ENCODE results near the gene YBX2.

The YBX2 gene

DNA sequence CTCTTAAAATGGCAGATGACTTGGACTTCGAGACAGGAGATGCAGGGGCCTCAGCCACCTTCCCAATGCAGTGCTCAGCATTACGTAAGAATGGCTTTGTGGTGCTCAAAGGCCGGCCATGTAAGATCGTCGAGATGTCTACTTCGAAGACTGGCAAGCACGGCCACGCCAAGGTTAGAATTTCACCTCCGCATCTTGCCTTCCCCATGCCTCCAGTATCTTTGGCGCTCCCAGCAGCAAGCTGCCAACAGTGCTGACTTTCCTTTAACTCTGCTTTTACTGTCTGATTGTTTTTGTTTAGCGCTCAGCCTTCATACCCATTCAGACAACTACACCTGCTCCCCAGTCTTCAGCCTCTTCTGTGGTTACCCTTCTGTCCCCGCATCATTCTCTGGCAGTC, 15.2 kb upstream of the YBX2 start:
- no peak for DNase-seq (ENCODE audit: low read depth)
- Histone ChIP-seq H3K4me1 (ENCODE audit: control insufficient read depth, insufficient read depth, low read length) (peaks cover 49% of the 10 kb centered on the region), H3K36me3 (ENCODE audit: control insufficient read depth, insufficient read depth, low read length, severe bottlenecking) (peaks cover 48% of the 10 kb centered on the region), H3K9me3 (ENCODE audit: control insufficient read depth, low read length) (no peaks in the 10 kb centered on the region), H3K4me3 (ENCODE audit: low read length) (peak overlapping the region; percentile 94), H3K9ac (ENCODE audit: low read length) (peak overlapping the region; percentile 96), H3K27me3 (replicated peaks; ENCODE audit: control insufficient read depth, insufficient read depth, low read length) (no peaks in the 10 kb centered on the region)

DNA sequence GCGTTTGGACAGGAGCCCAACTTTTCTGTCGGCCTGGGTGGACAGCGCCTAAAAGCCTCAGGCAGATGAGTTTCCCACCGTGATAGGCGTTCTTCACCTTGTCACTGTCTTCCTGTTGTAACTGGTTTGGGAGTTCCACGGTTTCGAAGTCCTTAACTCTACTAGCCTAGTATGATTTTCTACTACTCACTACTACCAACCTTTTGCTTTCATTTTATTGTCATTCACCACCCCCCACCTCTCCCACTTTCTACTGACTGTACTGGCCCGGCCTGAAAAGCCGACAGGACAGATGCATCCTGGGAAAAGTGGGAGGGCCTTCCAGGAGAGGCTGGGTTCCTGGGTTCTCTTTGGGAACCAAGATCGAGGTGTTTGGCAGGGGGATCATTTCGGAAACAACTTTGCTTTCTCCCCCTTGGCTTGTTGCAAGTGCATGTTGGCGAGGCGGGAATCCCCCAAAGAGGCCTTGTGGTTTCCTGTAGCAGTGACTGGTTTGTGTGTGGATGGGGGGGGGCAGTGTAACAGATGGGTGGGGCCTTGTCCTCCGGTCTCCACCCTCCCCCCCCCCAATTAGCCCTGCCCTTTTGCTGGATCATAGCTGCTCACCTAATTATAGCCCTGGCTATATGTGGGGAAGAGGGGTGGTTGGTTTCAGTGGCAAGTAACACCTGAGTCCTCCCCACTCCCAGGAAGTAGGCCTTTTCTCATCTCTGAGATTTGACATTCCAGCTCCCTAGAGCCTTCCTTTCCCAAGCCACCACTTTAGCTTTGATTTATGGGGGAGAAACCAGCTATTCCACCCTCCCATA, 14.4 kb upstream of the YBX2 start:
- DNase-seq (ENCODE audit: low read depth): peak; percentile 94
- peaks cover 42% of the 10 kb centered on the region for H3K4me1 ChIP-seq (ENCODE audit: control insufficient read depth, insufficient read depth, low read length)
- H3K9ac ChIP-seq (ENCODE audit: low read length): peak overlapping the region; percentile 96
- peak overlapping the region; percentile 94 for H3K4me3 ChIP-seq (ENCODE audit: low read length)
- peaks cover 45% of the 10 kb centered on the region for H3K36me3 ChIP-seq (ENCODE audit: control insufficient read depth, insufficient read depth, low read length, severe bottlenecking)
- H3K27me3 ChIP-seq (replicated peaks; ENCODE audit: control insufficient read depth, insufficient read depth, low read length): no peaks in the 10 kb centered on the region
- no peaks in the 10 kb centered on the region for H3K9me3 ChIP-seq (ENCODE audit: control insufficient read depth, low read length)

DNA sequence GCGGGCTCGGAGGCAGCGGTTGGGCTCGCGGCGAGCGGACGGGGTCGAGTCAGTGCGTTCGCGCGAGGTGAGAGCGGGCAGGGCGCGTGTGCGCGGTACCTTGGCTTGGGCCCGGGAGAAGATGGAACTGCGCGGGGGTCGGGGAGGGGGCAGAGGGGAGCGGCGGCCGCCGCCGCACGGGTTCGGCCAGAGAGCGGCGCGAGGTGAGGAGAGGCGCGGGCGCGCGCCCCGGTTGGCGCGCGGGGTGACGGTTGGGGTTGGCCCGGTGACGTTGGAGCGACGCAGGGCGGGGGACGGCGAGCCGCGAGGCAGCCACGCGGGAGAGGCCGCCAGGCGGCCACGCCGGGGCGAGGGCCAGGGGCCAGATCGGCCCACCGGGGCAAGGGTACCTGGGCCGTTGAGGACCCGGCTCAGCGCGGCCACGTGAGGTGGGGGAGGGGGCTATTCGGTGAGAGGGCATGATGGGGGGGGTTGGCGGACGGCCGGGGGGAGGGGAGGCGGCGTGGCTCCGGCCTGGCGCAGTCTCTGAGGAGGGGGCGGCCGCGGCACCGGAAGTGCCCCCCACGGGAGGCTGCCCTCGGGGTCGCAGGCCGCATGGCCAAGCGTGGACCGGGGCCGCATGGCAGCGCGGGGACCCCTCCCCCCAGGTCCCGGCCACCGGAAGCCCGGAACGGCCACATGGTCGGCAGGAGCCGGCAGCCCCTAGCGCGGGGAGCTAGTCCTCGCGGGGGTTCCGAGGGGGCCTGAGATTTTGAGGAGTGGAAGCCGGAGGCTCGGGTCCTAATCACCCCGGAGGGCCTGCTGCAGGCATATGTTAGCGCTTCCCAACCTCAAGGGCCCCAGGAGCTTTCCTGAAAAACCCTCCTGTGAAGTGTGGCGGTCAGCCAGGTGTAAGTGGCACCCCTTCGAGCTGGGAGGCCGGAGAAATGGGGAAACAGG, 13.5 kb upstream of the YBX2 start:
- no peaks in the 10 kb centered on the region for H3K27me3 ChIP-seq (replicated peaks; ENCODE audit: control insufficient read depth, insufficient read depth, low read length)
- H3K9me3 ChIP-seq (ENCODE audit: control insufficient read depth, low read length): no peaks in the 10 kb centered on the region
- H3K9ac ChIP-seq (ENCODE audit: low read length): peak overlapping the region; percentile 96
- DNase-seq (ENCODE audit: low read depth): peak; percentile 68
- H3K4me3 ChIP-seq (ENCODE audit: low read length): peak overlapping the region; percentile 94
- peaks cover 36% of the 10 kb centered on the region for H3K36me3 ChIP-seq (ENCODE audit: control insufficient read depth, insufficient read depth, low read length, severe bottlenecking)
- peaks cover 33% of the 10 kb centered on the region for H3K4me1 ChIP-seq (ENCODE audit: control insufficient read depth, insufficient read depth, low read length)

DNA sequence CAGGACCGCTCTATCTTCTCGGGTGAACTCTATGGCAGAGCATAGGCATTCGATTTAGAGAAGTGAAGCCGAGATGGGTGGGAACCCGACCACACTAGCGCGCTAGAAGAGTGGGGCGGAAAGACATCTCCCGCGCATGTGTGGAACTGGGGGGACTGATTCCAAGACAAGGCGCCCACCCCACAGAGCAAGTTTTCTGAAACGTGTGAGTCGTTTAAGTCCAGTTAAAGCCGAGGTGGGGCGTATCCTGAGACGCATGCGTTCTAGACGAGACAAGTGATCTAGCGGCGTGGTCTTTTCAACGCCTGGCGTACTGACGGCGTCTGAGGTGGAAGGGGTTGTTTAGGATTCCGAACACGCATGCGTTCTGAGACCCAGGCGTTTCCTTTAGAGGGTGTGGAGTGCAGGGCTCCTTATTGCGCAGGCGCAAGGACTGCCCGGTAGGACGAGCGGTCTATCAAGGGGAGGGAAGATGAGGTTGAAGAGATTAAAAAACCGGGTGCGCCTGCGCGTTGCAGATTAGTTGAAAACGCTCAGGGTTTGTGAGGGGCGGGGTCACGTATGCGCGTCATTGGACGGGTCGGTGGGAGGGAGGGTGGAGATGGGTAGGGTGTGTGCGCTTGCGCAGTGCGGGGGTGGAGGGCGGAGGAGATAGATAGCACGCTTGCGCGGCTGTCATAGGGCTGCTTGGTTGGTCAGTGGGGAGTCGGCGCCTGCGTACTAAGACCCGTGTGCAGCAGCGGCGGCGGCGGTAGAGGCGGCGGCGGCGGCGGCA, 12.7 kb upstream of the YBX2 start, which contains the start of gene EIF5A:
EIF5A (plus strand) TSS at position 718 of the 775 bp plus-strand sequence. CDS start 2,008 bp downstream, outside the sequence.
- peaks cover 28% of the 10 kb centered on the region for H3K36me3 ChIP-seq (ENCODE audit: control insufficient read depth, insufficient read depth, low read length, severe bottlenecking)
- DNase-seq (ENCODE audit: low read depth): peak; percentile 100
- peak within 1 kb of the TSS; percentile 96 for H3K9ac ChIP-seq (ENCODE audit: low read length)
- no peaks in the 10 kb centered on the region for H3K27me3 ChIP-seq (replicated peaks; ENCODE audit: control insufficient read depth, insufficient read depth, low read length)
- H3K9me3 ChIP-seq (ENCODE audit: control insufficient read depth, low read length): no peaks in the 10 kb centered on the region
- peak within 1 kb of the TSS; percentile 94 for H3K4me3 ChIP-seq (ENCODE audit: low read length)
- peaks cover 26% of the 10 kb centered on the region for H3K4me1 ChIP-seq (ENCODE audit: control insufficient read depth, insufficient read depth, low read length)

DNA sequence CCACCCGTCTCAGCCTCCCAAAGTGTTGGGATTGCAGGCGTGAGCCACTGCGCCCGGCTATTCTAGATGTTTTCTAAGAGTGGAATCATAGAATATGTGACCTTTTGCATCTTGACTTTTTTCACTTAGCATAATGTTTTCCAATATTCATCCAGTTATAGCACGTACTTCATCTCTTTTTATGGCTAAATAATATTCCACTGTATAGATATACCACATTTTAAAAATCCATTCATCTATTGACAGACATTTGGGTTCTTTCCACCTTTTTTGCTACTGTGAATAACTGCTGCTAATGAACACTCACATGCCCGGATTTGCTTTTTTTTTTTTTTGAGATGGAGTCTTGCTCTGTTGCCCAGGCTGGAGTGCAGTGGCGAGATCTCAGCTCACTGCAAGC, 9.7 kb upstream of the YBX2 start:
- peaks cover under 1% of the 10 kb centered on the region for H3K36me3 ChIP-seq (ENCODE audit: control insufficient read depth, insufficient read depth, low read length, severe bottlenecking)
- peaks cover 2% of the 10 kb centered on the region for H3K4me1 ChIP-seq (ENCODE audit: control insufficient read depth, insufficient read depth, low read length)
- no peak for DNase-seq (ENCODE audit: low read depth)
- peaks cover 5% of the 10 kb centered on the region for H3K27me3 ChIP-seq (replicated peaks; ENCODE audit: control insufficient read depth, insufficient read depth, low read length)
- no peaks in the 10 kb centered on the region for H3K9me3 ChIP-seq (ENCODE audit: control insufficient read depth, low read length)
- no peak overlapping the region for H3K9ac ChIP-seq (ENCODE audit: low read length)
- no peak overlapping the region for H3K4me3 ChIP-seq (ENCODE audit: low read length)

DNA sequence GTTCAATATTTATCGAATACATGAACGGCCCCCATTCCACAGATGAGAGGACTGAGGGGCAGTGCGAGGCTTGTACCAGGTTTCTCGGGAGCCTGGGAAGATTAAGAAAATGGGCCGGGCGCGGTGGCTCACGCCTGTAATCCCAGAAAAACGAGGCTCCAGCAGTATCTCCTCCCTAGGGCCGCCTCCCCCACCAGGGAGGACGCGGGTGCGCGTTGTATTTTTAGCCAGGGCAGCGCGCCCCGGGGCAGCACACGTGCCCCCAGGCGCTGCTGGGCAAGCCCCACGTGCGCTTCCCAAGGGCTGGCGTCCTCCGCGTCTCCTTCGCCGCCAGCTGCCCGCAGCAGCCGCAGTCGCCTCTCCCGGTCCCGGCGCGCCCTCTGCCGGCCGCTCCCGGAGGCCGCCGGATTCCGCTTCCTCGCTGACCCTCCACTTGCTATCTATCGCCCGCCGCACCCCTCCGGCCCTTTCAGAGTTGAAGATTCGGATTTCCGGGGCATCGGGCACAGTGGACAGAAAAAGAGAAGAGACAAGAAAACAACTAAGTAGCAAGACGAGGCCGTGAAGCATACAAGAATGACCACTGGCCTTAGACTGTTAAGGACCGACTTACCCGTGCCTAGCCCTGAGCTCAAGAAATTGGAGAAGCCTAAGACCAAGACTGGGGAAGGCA, 1.9 kb upstream of the YBX2 start:
- peaks cover 25% of the 10 kb centered on the region for H3K27me3 ChIP-seq (replicated peaks; ENCODE audit: control insufficient read depth, insufficient read depth, low read length)
- peak; percentile 94 for DNase-seq (ENCODE audit: low read depth)

DNA sequence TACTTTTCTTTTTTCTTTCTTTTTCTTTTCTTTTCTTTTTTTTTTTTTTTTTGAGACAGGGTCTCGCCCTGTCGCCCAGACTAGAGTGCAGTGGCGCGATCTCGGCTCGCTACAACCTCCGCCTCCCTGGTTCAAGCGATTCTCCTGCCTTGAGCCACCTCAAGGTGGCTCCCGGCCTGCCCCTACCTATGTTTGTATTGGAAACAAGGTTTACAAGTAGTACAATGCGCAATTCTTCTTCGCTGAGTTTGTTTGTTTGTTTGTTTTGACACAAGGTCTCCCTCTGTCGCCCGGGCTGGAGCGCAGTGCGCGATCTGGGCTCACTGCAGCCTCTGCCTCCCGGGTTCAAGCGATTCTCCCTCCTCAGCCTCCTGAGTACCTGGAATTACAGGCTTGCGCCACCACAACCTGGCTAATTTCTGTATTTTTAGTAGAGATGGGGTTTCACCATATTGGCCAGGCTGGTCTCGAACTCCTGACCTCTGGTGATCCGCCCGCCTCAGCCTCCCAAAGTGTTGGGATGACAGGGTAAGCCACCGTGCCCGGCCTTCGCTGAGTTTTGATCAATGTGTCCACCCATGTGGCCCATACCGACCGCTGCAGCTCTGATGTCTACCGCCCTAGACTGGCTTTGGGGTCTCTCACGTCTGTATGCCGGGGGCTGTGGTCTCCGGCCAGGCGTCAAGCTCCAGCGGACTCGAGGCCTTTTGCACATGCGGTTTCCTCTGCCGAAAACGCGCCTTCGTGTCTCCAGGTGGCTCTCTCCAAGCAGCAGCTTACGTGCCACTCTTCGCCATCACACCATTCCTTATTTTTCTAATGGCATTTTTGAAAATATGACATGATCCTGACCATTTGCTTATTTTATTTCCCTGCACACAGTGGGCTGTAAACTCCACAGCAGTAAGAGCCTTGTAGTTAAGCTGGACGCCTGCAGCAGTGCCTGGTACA, 1.1 kb upstream of the YBX2 start:
- Histone ChIP-seq H3K4me1 (ENCODE audit: control insufficient read depth, insufficient read depth, low read length) (peaks cover 33% of the 10 kb centered on the region), H3K4me3 (ENCODE audit: low read length) (peak overlapping the region; percentile 19), H3K9me3 (ENCODE audit: control insufficient read depth, low read length) (no peaks in the 10 kb centered on the region), H3K27me3 (replicated peaks; ENCODE audit: control insufficient read depth, insufficient read depth, low read length) (peaks cover 27% of the 10 kb centered on the region), H3K9ac (ENCODE audit: low read length) (peak overlapping the region; percentile 19), H3K36me3 (ENCODE audit: control insufficient read depth, insufficient read depth, low read length, severe bottlenecking) (no peaks in the 10 kb centered on the region)
- DNase-seq (ENCODE audit: low read depth): no peak

More for the DNA sequence above, 1.9 kb upstream of the YBX2 start:
- Histone ChIP-seq H3K36me3 (ENCODE audit: control insufficient read depth, insufficient read depth, low read length, severe bottlenecking) (no peaks in the 10 kb centered on the region), H3K9ac (ENCODE audit: low read length) (peak overlapping the region; percentile 45), H3K4me3 (ENCODE audit: low read length) (peak overlapping the region; percentile 19), H3K4me1 (ENCODE audit: control insufficient read depth, insufficient read depth, low read length) (peaks cover 33% of the 10 kb centered on the region), H3K9me3 (ENCODE audit: control insufficient read depth, low read length) (no peaks in the 10 kb centered on the region)

DNA sequence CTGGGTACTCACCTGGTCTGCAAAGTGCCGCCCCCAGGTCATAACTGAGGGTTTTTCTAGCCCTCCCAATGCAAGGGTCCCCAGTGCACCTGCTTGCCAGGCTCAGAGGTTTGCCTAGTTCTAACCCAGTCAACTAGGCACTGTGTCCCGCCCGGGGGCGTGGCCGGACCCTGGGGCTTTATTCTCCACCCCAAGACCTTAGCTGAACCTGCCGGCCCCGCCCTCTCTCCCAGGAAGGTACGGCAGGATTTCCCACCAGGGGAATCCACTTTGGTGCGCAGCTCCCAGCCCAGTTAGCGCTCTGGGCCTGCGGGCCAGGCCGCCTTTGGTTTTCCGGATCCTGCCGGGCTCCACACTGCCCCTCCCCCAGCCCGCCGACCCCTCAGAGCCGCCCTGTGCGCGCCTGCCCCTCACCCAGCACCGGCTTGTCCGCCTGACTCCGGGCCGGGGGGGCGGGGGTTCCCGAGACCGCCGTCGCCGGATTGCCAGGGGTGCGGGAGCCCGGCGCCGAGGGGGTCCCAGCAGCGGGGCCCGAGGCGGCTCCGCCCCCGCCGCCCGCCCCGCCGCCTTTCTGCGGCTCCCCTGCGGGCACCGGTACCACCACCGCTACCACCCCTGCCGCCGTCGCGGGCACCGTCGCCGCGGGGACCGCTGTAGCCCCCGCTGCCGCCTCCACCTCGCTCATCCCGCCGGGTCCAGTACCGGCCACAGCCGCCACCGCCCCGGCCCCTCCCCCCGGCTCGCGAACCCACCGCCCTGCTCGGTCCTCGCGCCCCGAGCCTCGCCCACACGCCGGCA, 424 bp downstream of the YBX2 start:
- peaks cover 33% of the 10 kb centered on the region for H3K4me1 ChIP-seq (ENCODE audit: control insufficient read depth, insufficient read depth, low read length)
- H3K4me3 ChIP-seq (ENCODE audit: low read length): no peak overlapping the region
- H3K9me3 ChIP-seq (ENCODE audit: control insufficient read depth, low read length): no peaks in the 10 kb centered on the region
- H3K9ac ChIP-seq (ENCODE audit: low read length): no peak overlapping the region
- DNase-seq (ENCODE audit: low read depth): no peak
- H3K27me3 ChIP-seq (replicated peaks; ENCODE audit: control insufficient read depth, insufficient read depth, low read length): peaks cover 23% of the 10 kb centered on the region
- no peaks in the 10 kb centered on the region for H3K36me3 ChIP-seq (ENCODE audit: control insufficient read depth, insufficient read depth, low read length, severe bottlenecking)

DNA sequence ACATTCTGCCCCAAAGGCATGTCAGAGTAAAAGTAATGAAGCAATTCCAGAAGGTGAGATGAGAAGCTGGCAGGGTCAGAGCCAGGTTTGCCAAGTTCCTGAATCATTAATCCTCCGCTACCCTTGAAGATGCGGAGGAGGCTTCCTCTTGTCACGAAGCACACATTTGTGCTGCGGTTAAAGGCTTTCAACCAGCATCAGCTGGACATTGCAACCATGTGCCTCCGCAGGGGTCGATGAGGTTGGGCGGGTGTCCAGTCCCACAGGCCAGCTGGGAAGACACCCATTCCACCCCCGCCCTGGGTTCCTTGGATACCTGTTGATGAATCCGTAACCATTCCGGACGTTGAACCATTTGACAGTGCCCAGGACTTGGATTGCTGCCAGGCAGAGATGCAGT, 1.3 kb downstream of the YBX2 start:
- DNase-seq (ENCODE audit: low read depth): no peak
- peaks cover 33% of the 10 kb centered on the region for H3K4me1 ChIP-seq (ENCODE audit: control insufficient read depth, insufficient read depth, low read length)
- no peaks in the 10 kb centered on the region for H3K9me3 ChIP-seq (ENCODE audit: control insufficient read depth, low read length)
- H3K9ac ChIP-seq (ENCODE audit: low read length): no peak overlapping the region
- no peak overlapping the region for H3K4me3 ChIP-seq (ENCODE audit: low read length)
- H3K36me3 ChIP-seq (ENCODE audit: control insufficient read depth, insufficient read depth, low read length, severe bottlenecking): no peaks in the 10 kb centered on the region
- H3K27me3 ChIP-seq (replicated peaks; ENCODE audit: control insufficient read depth, insufficient read depth, low read length): peaks cover 25% of the 10 kb centered on the region
